T-helper 2 cell treated with Interferon-gamma antibody and Interleukin-4, amounts not matched to agents 100 ng/mL and 5 ng/mL, for 36 hours (primary cell): ENCODE results near the gene PLOD3. TPM values are rescaled to one million over a fixed set of nuclear protein-coding genes. Genes with fewer than 3 reads are reported as not detected.

Experiments used
- intact Hi-C: fragments of 100-400 bp; cut with micrococcal nuclease; formaldehyde crosslinking; loops from one replicate; pipeline ENCODE4 v1.15.1; 2023
- total RNA-seq: library from RNA; stranded (reverse); gene quantifications from 2 replicates; pipeline ENCODE4 v1.2.3, GENCODE V29; 2022

Gene PLOD3
- total RNA-seq, 1 donor from 2014 or later = 78.6 TPM

GRCh38 chr7:101168412-101169049 lies 48.9 kb downstream of the PLOD3 start:
- intact Hi-C loops = loop anchor here (1.0 to 5.0 kb wide), 2 partner anchors 24 to 74 kb away; no protein-coding TSS in a partner anchor

GRCh38 chr7:101167645-101168411 lies 49.6 kb downstream of the PLOD3 start:
- intact Hi-C loops = loop anchor here (5.0 kb wide), 1 partner anchor 74 kb away; no protein-coding TSS in a partner anchor

DNA sequence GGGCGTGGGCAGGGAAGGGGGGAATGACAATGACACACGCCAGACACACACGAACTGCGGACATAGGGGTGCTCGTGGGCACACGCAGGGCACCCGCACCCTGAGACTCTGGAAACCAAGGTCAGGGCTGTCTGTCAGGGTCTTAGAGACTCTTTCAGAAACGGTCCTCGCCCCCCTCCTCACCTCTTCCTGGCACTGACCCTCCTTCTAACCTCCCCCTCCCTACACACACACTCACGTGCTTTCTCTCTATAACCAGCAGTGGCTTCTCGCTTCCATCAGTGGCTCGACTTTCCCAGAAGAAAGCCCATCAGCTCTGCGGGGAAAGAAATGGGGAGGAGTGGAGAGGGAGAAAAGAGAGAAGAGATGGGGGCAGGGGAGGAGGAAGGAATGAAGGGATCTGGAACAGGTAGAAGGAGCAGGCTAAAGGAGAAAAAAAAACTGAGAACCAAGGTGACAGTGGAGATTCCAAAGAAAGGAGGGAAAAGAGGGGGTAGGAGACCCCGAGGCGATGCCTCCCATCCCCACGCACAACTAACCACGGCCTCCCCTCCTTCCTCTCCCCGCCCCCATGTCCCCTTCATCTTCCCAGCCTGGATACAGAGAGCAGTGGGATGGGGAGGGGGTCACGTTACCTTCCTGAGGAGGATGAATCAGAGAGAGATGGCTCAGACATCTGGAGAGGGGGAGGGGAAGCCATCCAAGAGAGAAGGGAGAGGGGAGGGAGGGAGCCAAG lies 50.3 kb downstream of the PLOD3 start:
- intact Hi-C loops = loop anchor here (5.0 kb wide), 1 partner anchor 75 kb away; no protein-coding TSS in a partner anchor

- intact Hi-C loops = loop anchor here (5.0 kb wide), 1 partner anchor 76 kb away; no protein-coding TSS in a partner anchor
Measured at GRCh38 chr7:101166648-101166908, 50.8 kb downstream of the PLOD3 start.

GRCh38 chr7:101165958-101166647 lies 51.3 kb downstream of the PLOD3 start:
- intact Hi-C loops = loop anchor here (1.0 to 5.0 kb wide), 3 partner anchors 12 to 277 kb away; partner anchors contain the start of genes AP1S1 and UFSP1

GRCh38 chr7:101165075-101165957 lies 52.1 kb downstream of the PLOD3 start, which contains the start of gene VGF:
TSS of gene VGF (minus strand) at chr7:101165569. CDS start at chr7:101164843, 726 bp downstream.
- intact Hi-C loops = loop anchor here (1.0 to 5.0 kb wide), 3 partner anchors 11 to 276 kb away; partner anchors contain the start of genes AP1S1 and UFSP1

DNA sequence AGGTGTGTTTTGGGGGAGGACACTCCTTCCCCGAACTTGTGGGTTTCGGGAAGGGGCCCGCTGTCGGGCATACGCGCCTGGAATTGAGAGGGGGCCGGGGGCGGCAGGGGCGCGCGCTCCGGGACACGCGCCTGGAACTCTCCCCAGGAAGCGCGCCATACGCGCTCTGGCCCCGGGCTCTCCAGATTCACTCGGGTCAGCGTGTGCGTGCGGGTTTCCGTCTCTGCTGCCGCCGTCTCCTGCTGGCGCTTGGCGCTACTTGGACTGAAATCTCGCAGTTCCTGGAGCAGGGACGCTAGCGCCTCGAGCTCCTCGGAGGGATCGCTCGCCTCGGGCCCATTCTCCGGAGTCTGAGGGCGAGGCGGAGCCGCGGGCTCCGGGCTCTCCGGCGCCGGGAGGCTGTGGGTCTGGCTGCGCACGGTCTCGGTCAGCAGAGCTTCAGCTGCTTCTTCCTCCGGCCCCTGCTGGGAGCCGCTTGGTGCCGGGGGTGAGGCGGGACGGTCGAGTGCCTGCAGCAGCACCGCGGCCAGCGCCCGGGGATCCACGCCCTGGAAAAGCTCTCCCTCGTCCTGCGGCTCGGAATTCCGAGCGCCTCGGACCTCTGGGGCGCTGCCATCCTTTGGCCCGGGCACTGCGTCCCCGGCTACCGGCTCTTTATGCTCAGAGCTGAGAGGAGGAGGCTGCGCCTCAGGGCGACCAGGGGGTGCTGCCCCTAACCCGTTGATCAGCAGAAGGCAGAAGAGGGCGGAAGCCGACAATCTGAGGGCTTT lies 53.1 kb downstream of the PLOD3 start:
- intact Hi-C loops = no loop called here

GRCh38 chr7:101163279-101164070 lies 53.9 kb downstream of the PLOD3 start:
- intact Hi-C loops = no loop called here

DNA sequence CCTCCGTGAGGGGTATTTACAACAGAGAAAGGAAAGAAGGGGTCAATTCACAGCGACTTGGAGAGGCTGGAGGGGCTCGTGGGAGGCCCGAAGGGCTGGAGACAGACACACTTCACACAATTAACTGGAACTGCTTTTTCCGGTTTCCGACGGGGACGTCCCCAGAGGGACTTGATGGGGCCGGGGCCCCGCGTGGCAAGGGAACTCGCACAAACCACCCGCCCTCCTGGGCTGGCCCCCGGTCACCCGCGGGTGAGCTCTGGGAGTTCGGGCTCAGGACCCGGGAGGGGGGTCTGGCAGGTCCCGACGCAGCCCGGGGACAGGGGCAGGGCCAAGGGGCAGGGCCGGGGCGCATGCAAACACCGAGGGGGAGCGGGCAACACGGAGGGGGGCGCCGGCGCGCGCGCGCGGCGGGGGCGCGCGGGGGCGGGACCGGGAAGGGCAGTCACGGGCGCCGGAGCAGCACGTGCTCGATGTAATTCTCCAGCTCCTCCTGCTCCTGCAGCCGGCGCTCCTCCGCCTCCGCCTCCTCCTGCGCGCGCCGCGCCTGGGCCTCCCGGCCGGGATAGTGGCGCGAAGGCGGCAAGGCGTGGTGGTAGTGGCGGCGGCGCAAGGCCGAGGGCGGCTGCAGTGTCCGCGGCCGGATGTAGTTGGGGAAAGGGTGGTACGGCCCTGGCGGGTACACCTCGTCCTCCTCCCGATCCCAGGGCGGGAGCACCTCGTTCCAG lies 54.7 kb downstream of the PLOD3 start:
- intact Hi-C loops = no loop called here

GRCh38 chr7:101161692-101162471 lies 55.5 kb downstream of the PLOD3 start:
- intact Hi-C loops = no loop called here

- intact Hi-C loops = no loop called here
Measured at GRCh38 chr7:101160910-101161309, 56.5 kb downstream of the PLOD3 start.

DNA sequence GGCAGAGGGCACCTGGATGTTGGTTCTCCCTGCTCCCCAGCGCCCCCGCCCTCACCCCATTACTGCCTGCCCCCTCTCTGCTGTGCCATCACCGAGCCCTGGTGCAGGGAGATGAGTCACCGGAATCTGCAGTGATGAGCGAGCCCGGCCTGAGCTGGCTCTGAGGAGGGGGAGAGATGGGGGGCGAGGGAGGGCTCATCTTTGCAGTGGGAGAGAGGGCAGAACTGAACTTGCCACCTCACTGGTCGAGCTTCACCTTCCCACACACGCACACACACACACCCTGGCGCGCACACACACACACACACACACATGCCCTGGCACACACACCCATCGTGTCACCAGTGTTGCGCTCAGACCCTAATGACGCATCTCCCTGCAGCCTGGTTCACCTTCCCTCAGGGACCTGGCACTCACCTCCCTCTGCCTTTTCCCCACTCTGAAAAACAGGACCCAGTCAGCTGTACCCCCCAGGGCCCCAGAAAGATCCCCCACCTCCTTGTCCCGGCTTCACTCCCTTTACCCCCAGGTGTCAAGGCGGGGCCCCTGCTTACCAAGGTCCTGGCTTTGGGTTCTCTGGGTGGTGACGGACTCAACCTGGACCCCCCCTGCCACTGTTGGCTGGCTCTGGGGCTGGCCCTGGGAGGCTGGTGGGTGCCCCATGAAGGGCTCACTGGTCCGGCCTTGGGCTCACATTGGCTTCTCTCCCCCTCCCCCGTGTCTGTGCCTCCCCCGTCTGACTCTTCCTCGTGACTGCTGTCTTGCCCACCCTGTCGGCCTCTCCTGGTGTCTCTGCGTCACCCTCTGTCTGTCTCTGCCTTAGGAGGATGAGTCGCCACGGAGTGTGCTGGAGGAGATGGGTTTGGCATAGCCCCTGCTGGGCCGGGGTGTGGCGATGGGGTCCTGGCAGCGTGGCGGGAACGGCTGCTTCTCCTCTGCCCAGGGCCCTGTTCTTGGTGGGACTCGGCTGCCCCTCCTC lies 57.4 kb downstream of the PLOD3 start:
- intact Hi-C loops = loop anchor here (10.0 kb wide), 1 partner anchor 75 kb away; the partner anchor contains the start of gene TRIM56

GRCh38 chr7:101156866-101157589 lies 60.4 kb downstream of the PLOD3 start:
- intact Hi-C loops = loop anchor here (10.0 kb wide), 1 partner anchor 72 kb away; the partner anchor contains the start of gene TRIM56

GRCh38 chr7:101156277-101156676 lies 61.1 kb downstream of the PLOD3 start:
- intact Hi-C loops = loop anchor here (10.0 kb wide), 1 partner anchor 71 kb away; the partner anchor contains the start of gene TRIM56
